Activated CD4-positive, alpha-beta memory T cell treated with anti-CD3 and anti-CD28 coated beads, Interleukin-2, amount 10 ng/mL, durations not matched to agents 7 days and 5 days (primary cell): ENCODE data around the gene PRR5L. TPM values are rescaled to one million over a fixed set of nuclear protein-coding genes. Genes with fewer than 3 reads are reported as not detected.

Source experiments
- CTCF ChIA-PET: fragments of 350-600 bp; sonication (Branson Sonifier 250); formaldehyde crosslinking; loops from one replicate; lab custom pipeline; 2021; ENCODE audit warnings: antibody characterized with exemption, inconsistent platforms; lab: Charles Lee
- POLR2A ChIA-PET: fragments of 350-600 bp; sonication (Branson Sonifier 250); formaldehyde crosslinking; loops from one replicate; lab custom pipeline; 2021; ENCODE audit warnings: antibody characterized with exemption; lab: Charles Lee
- DNase-seq: peaks from one replicate; pipeline ENCODE4 v3.0.0-alpha.2; 2020
- H3K27ac Mint-ChIP-seq: one replicate; pipeline ENCODE4 v1.8.0; 2021; ENCODE audit warnings: mild to moderate bottlenecking, mixed read lengths
- H3K27me3 Mint-ChIP-seq: one replicate; pipeline ENCODE4 v1.8.0; 2021; ENCODE audit warnings: mixed read lengths
- H3K36me3 Mint-ChIP-seq: one replicate; pipeline ENCODE4 v1.8.0; 2021; ENCODE audit warnings: low read depth, mixed read lengths
- H3K4me1 Mint-ChIP-seq: one replicate; pipeline ENCODE4 v1.8.0; 2021; ENCODE audit warnings: mixed read lengths
- H3K4me3 Mint-ChIP-seq: one replicate; pipeline ENCODE4 v1.8.0; 2021; ENCODE audit warnings: mild to moderate bottlenecking, mixed read lengths
- H3K9me3 Mint-ChIP-seq: one replicate; pipeline ENCODE4 v1.8.0; 2021; ENCODE audit warnings: mixed read lengths
- total RNA-seq, 2 experiments: library from RNA; stranded (reverse); gene quantifications; one replicate each; pipeline ENCODE4 v1.2.3, GENCODE V29; 2021

The PRR5L gene
- total RNA-seq, 2 experiments from 2014 or later, result 30.2 to 32.0 TPM

DNA sequence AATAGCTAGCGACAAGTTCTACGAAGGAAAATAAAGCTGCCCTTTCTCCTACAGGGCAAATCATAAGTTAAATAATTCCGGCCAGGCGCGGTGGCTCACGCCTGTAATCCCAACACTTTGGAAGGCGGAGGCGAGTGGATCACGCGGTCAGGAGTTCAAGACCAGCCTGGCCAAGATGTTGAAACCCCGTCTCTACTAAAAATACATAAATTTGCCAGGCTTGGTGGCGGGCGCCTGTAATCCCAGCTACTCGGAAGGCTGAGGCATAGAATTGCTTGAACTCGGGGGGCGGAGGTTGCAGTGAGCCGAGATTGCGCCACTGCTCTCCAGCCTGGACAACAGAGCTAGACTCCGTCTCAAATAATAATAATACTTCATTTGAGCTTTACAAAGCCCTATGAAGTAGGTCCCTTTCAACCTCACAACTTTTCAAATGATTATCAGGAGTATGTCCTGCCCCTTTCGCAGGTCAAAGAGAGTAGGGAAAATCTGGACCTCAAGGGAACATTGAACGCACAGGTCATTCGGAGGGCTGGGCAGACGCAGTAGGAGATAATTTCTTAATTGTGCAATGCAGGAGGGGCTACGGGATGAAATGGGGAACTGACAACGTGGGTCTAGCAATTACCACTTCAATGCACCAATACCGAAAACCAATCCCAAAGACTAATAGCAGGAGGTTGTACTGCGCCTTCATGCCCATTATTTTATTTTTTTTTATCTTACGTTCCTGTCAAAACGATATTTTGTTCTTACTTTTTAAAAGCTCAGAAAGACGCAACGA is 7.5 kb upstream of the PRR5L start:
- ChIA-PET POLR2A (interaction anchor here (0.6 to 3.0 kb wide), 6 partner anchors 10 to 222 kb away, joined by 3 to 12 read pairs (median 3); partner anchors contain the start of gene TRAF6), CTCF (interaction anchor here (0.7 to 10.1 kb wide), 9 partner anchors 14 to 458 kb away, joined by 3 to 152 read pairs (median 4); partner anchors contain the start of gene TRAF6)
- Mint-ChIP-seq H3K27ac (peak overlapping the region; percentile 64), H3K9me3 (no peaks in the 10 kb centered on the region), H3K4me1 (peaks cover 31% of the 10 kb centered on the region), H3K4me3 (peak overlapping the region; percentile 87), H3K27me3 (no peaks in the 10 kb centered on the region), H3K36me3 (no peaks in the 10 kb centered on the region)
- DNase-seq, result no peak

DNA sequence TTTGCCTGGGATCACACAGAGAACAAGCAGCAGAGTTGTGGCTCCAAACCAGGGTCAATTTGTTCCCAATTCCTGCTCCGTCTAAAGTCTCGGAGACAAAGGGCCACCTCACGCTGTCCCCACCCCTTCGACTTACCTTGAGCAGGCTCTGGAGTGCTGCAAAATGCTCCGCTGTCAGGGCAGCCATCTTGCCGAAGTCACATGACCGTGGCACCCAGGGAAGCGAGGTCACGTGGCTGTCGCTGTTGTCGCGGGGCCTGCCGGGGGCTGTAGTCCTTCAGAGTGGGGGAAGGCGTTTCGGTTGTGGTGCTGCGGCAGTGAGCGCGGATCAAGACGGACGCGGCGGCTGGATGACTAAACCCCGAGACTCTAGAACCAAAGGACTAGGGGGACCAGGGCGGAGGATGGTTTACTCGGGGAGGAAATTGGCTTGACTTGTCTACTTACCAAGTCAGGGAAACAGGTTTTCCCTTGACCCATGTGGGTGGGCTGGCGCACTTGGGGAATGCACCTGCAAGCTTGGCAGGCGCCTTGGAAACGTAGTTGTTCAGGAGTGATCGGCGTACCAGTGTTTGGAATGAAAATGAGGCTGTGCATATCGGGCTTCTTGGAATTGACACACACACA is 6.7 kb upstream of the PRR5L start, which contains the start of gene COMMD9:
COMMD9 (minus strand) TSS at position 199 of the 627 bp plus-strand sequence; CDS start at position 187, 12 bp downstream.
- Mint-ChIP-seq H3K4me1 (peaks cover 30% of the 10 kb centered on the region), H3K9me3 (no peaks in the 10 kb centered on the region), H3K36me3 (no peaks in the 10 kb centered on the region), H3K27me3 (no peaks in the 10 kb centered on the region), H3K4me3 (peak within 1 kb of the TSS; percentile 87), H3K27ac (peak within 1 kb of the TSS; percentile 64)
- ChIA-PET POLR2A (interaction anchor here (0.6 to 3.0 kb wide), 9 partner anchors 10 to 221 kb away, joined by 3 to 12 read pairs (median 3); partner anchors contain the start of gene TRAF6), CTCF (interaction anchor here (1.0 to 10.1 kb wide), 11 partner anchors 10 to 458 kb away, joined by 3 to 152 read pairs (median 4); partner anchors contain the start of gene TRAF6)
- DNase-seq, result peak; percentile 96

DNA sequence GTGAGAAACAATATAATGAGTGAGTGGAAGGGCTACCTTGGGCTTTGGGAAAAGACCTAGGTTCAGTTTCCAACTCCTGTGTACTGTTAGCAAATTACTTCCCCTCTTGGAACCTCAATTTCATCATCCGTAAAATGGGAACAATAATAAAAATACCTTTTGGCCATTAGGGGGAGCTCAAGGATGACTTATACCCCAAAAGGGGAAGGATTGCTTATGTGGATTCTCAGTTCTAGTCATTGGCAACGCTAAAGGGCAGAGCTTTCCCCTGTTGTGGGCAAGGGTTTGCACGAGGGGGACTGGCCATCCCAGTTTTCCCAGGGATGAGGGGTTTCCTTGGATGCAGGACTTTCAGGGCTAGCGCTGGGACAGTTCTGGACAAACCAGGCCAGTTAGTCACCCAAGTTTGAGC is 3.8 kb upstream of the PRR5L start:
- Mint-ChIP-seq H3K27ac (no peak overlapping the region), H3K27me3 (no peaks in the 10 kb centered on the region), H3K9me3 (no peaks in the 10 kb centered on the region), H3K4me3 (no peak overlapping the region), H3K36me3 (no peaks in the 10 kb centered on the region), H3K4me1 (peaks cover 24% of the 10 kb centered on the region)
- DNase-seq, result no peak
- CTCF ChIA-PET, result interaction anchor here (1.0 to 10.1 kb wide), 27 partner anchors 8 to 455 kb away, joined by 3 to 152 read pairs (median 4); partner anchors contain the start of gene TRAF6
- POLR2A ChIA-PET, result interaction anchor here (1.0 to 1.3 kb wide), 2 partner anchors 201 to 218 kb away, joined by 3 to 4 read pairs; partner anchors contain the start of gene TRAF6

DNA sequence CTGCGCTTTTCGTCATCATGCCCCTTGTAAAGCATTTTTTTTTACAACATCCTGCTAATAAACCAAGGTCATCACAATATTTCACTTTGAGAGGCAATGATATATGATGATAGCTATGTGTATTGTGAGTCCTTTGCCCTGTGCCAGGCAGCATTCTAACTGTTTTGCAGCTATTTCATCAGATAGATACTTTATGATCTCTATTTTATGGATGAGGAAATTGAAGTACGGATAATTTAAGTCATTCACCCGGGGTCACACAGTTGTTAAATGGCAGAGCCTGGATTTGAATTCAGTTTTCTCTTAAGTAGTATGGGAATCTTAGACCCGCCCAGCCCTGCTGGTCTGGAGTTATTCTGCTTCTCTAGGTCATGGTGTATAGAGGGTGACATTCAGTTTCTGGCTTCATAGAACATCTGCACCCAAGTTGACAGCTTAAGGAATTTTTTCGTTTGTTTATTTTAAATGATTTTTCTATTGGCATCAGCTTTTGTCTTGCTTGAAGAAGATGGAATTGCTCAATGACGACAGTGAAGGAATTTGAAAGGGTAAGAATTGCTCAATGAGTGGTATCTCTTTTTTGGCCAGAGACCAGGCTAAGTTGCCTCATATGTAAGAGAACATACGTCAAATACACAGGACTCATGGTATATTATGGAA is 926 bp downstream of the PRR5L start:
- H3K9me3 Mint-ChIP-seq, result no peaks in the 10 kb centered on the region
- ChIA-PET CTCF (interaction anchor here (0.8 to 10.1 kb wide), 3 partner anchors 38 to 197 kb away, joined by 3 to 152 read pairs (median 18); no protein-coding TSS in a partner anchor), POLR2A (interaction anchor here (0.5 kb wide), 1 partner anchor 14 kb away, joined by 3 read pairs; no protein-coding TSS in a partner anchor)
- DNase-seq, result no peak
- peaks cover 3% of the 10 kb centered on the region for H3K4me1 Mint-ChIP-seq
- H3K36me3 Mint-ChIP-seq, result no peaks in the 10 kb centered on the region
- no peak overlapping the region for H3K27ac Mint-ChIP-seq
- peaks cover 3% of the 10 kb centered on the region for H3K27me3 Mint-ChIP-seq
- H3K4me3 Mint-ChIP-seq, result no peak overlapping the region

DNA sequence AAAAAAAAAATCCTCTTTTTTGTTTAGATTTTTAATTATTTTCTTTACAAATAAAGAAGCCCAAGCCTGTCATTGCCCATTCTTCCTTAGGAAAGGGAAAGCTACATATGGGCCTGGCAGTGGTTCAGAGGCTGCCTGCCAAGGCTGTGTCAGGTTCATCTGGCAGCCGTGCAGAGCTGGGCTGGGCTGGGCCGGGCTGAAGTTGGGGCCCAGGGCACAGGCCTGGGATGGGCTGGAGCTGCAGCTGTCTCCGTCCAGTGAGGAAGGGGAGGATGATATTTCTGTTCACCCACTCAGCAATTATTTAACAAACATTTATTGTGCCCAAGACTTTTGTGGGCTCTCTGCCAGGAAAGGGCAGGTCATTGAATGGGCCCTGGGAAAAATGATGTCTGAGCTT is 4.6 kb downstream of the PRR5L start:
- peaks cover 5% of the 10 kb centered on the region for H3K27me3 Mint-ChIP-seq
- H3K36me3 Mint-ChIP-seq, result no peaks in the 10 kb centered on the region
- CTCF ChIA-PET, result interaction anchor here (1.5 to 2.6 kb wide), 5 partner anchors 9 to 447 kb away, joined by 3 to 18 read pairs (median 7); no protein-coding TSS in a partner anchor
- no peak overlapping the region for H3K4me3 Mint-ChIP-seq
- no peaks in the 10 kb centered on the region for H3K4me1 Mint-ChIP-seq
- DNase-seq, result no peak
- H3K9me3 Mint-ChIP-seq, result no peaks in the 10 kb centered on the region
- POLR2A ChIA-PET, result no interaction called here
- no peak overlapping the region for H3K27ac Mint-ChIP-seq

DNA sequence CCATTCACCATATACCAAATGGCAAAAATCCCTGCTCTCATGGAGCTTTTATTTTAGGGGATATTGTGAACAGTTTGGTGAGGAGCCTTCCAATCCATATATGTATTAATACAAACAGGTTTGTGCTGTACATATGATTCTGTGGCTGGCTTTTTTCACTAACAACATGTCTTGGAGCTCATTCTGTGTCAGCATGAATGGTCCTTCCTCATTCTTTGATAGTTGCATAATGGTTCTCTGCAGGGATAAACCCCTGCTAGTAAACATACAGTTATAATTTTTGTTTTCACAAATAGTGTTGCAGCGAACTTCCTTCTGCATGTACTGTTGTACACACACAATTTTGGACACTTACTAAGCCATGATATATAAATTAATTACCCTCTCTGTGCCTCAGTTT is 8.3 kb downstream of the PRR5L start:
- Mint-ChIP-seq H3K9me3 (peaks cover 4% of the 10 kb centered on the region), H3K27me3 (peaks cover 5% of the 10 kb centered on the region), H3K4me3 (no peak overlapping the region), H3K27ac (no peak overlapping the region), H3K4me1 (peaks cover 3% of the 10 kb centered on the region), H3K36me3 (no peaks in the 10 kb centered on the region)
- ChIA-PET CTCF (interaction anchor here (1.9 to 2.7 kb wide), 3 partner anchors 12 to 189 kb away, joined by 6 to 7 read pairs (median 6); no protein-coding TSS in a partner anchor), POLR2A (no interaction called here)
- DNase-seq, result no peak

DNA sequence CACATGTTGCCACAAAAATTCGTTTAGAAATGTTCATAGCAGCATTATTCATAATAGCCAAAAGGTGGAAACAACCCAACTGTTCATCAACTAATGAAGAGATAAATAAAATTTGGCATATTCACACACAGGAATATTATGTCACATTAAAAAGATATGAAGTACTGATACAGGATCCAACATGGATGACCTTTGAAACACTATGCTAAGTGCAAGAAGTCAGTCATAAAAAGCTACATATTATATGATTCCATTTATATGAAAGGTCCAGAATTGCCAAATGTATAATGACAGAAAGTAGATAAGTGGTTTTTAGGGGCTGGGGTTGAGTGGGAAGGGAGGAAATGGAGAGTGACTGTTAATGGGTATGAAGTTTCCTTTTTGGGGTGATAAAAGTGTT is 9.0 kb downstream of the PRR5L start:
- Mint-ChIP-seq H3K4me1 (peaks cover 3% of the 10 kb centered on the region), H3K27ac (no peak overlapping the region), H3K36me3 (no peaks in the 10 kb centered on the region), H3K27me3 (peaks cover 5% of the 10 kb centered on the region), H3K9me3 (peaks cover 8% of the 10 kb centered on the region), H3K4me3 (no peak overlapping the region)
- ChIA-PET POLR2A (no interaction called here), CTCF (interaction anchor here (1.9 to 2.7 kb wide), 3 partner anchors 12 to 188 kb away, joined by 6 to 7 read pairs (median 6); no protein-coding TSS in a partner anchor)
- DNase-seq, result no peak

DNA sequence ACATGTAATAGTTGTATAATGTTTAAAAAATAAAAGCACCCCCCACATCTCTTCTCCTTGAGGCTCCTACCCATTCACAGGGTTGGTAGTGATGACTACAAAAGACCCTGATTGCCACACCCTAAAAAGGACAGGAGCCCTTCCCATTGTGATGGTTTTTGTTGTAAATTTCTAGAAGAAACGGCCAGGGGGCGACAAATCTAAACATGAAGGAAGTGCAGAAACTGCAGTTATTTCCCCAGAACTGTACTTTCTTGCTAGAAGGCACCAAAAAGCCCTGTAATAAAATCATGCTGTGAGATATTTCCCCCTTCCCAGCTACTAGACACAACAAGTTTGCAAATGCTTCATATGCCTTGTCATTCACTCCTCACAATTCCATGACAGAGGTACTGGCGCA is 10.8 kb downstream of the PRR5L start:
- peak; percentile 25 for DNase-seq

DNA sequence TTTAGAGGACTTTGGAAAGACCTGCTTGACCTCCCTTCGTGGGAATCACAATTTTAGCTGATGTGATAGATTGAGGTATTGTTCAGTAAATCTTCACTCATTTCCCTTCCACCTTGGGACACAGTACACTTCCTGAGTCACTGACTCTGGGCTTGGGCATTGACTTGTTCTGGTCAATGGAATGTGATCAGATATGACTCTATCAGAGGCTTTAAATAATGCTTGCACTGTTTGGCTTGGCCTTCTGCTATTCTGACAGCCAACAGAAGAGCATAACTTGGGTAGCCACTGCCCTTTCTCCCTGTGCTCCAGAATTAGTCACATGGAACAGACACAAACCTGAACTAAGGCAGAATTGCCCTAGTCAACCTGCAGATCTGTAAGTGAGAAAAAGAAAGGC is 12.5 kb downstream of the PRR5L start:
- no peak for DNase-seq
- H3K27ac Mint-ChIP-seq, result no peak overlapping the region
- peaks cover 8% of the 10 kb centered on the region for H3K9me3 Mint-ChIP-seq
- no peak overlapping the region for H3K4me3 Mint-ChIP-seq
- H3K4me1 Mint-ChIP-seq, result peaks cover 3% of the 10 kb centered on the region
- H3K27me3 Mint-ChIP-seq, result peaks cover 3% of the 10 kb centered on the region
- no peaks in the 10 kb centered on the region for H3K36me3 Mint-ChIP-seq
- ChIA-PET POLR2A (no interaction called here), CTCF (interaction anchor here (0.8 to 1.6 kb wide), 3 partner anchors 17 to 184 kb away, joined by 3 to 4 read pairs (median 4); no protein-coding TSS in a partner anchor)

More for the DNA sequence above, 10.8 kb downstream of the PRR5L start:
- Mint-ChIP-seq H3K36me3 (no peaks in the 10 kb centered on the region), H3K27ac (no peak overlapping the region), H3K9me3 (peaks cover 8% of the 10 kb centered on the region), H3K4me3 (no peak overlapping the region), H3K4me1 (peaks cover 3% of the 10 kb centered on the region), H3K27me3 (peaks cover 4% of the 10 kb centered on the region)
- POLR2A ChIA-PET, result no interaction called here
- CTCF ChIA-PET, result interaction anchor here (0.7 to 1.0 kb wide), 4 partner anchors 11 to 186 kb away, joined by 3 to 9 read pairs (median 4); partner anchors contain the start of gene PRR5L

DNA sequence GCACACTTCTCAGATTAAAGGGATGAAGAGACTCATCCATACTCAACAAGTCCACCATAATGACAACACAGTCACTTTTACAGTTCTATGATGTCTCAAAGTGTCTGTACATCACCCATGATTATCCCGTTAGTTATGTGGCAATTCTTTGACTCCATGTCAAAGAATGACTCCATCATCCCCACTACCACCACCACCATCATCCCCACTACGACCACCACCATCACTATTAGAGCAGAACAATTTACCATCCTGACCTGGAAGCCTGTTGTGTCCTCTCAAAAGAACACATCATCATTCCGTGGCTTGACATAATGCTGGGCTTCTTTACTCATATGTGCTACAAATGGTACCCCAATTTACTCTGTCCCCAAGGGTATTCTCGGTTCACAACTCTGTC is 13.7 kb downstream of the PRR5L start:
- ChIA-PET POLR2A (no interaction called here), CTCF (no interaction called here)
- H3K36me3 Mint-ChIP-seq, result no peaks in the 10 kb centered on the region
- H3K4me3 Mint-ChIP-seq, result no peak overlapping the region
- H3K9me3 Mint-ChIP-seq, result peaks cover 8% of the 10 kb centered on the region
- H3K4me1 Mint-ChIP-seq, result peaks cover 3% of the 10 kb centered on the region
- H3K27ac Mint-ChIP-seq, result no peak overlapping the region
- H3K27me3 Mint-ChIP-seq, result peaks cover 8% of the 10 kb centered on the region
- DNase-seq, result no peak

DNA sequence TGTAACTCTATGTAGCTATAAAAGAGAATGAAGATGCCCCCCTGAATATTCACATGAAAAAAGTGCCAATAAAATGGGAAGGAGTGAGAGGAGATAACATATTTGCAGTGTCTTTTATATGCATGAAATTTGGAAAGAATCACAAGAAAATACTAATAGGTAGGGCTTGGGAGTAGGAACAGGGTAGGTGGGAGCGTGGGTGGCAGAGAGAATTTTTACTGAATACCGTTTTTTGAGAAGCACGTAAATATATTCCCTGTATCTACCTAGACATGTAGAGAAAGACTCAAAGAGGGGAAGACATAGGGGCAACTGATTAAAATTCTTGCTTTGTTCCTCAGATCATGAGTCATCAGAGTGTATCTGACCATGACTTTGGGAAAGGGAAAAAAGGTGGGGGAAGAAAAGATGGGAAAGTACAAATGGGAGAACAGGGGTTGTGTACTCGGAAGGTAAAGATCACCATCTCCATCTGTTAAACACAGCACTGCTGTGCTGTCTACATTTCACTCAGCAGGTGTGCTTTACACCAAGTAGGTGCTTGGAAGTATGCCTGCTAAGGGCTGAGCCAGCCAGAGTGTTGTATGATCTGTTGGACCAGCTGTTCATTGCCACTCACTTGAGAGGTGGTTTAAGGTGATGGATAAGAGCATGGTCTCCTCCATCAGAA is 16.0 kb downstream of the PRR5L start:
- ChIA-PET CTCF (no interaction called here), POLR2A (no interaction called here)
- Mint-ChIP-seq H3K27me3 (peaks cover 19% of the 10 kb centered on the region), H3K9me3 (peaks cover 5% of the 10 kb centered on the region), H3K36me3 (no peaks in the 10 kb centered on the region), H3K4me3 (no peak overlapping the region), H3K4me1 (peaks cover under 1% of the 10 kb centered on the region), H3K27ac (no peak overlapping the region)
- no peak for DNase-seq
